ENCODE measurements around the gene TOPBP1.
"Not testable (repeated sequence)": the region's sequence is repeated elsewhere in the genome, so short reads cannot be mapped to it uniquely, and the experiment has no call there.

Gene TOPBP1

DNA sequence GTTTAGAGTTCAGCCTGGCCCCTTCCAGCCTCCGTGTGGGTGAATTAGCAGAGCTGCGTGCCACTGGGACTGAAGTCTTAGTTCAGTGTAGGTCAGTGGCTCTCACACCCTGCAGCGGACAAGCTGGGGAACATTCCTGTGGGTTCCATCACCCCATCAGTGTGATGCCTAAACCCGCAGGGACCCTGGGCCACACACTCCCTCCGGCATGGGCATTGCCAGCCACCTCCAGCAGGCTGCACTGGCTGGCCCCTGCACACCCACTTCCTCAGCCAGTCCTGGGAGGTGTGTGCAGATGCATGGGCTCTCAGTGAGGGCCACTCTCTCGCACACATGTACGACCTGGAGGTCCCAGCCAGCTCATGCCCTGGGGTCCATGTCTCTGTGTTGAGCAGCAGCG lies 32.1 kb upstream of the TOPBP1 start:
- H3K9ac ChIP-seq (ENCODE audit: low read length) = no peak overlapping the region
- no peak overlapping the region for H2AFZ ChIP-seq (ENCODE audit: low read depth, low read length)
- TF ChIP-seq, protein P1, sequence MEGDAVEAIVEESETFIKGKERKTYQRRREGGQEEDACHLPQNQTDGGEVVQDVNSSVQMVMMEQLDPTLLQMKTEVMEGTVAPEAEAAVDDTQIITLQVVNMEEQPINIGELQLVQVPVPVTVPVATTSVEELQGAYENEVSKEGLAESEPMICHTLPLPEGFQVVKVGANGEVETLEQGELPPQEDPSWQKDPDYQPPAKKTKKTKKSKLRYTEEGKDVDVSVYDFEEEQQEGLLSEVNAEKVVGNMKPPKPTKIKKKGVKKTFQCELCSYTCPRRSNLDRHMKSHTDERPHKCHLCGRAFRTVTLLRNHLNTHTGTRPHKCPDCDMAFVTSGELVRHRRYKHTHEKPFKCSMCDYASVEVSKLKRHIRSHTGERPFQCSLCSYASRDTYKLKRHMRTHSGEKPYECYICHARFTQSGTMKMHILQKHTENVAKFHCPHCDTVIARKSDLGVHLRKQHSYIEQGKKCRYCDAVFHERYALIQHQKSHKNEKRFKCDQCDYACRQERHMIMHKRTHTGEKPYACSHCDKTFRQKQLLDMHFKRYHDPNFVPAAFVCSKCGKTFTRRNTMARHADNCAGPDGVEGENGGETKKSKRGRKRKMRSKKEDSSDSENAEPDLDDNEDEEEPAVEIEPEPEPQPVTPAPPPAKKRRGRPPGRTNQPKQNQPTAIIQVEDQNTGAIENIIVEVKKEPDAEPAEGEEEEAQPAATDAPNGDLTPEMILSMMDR (IDR thresholded peaks at IDR 0.05; ENCODE audit: low read depth, low read length) = no peak
- TF ChIP-seq EZH2phosphoT487 (IDR thresholded peaks at IDR 0.05; ENCODE audit: low read depth) = no peak
- no peaks in the 10 kb centered on the region for H3K27me3 ChIP-seq (ENCODE audit: low read depth, low read length)
- H3K4me1 ChIP-seq (ENCODE audit: low read length) = no peaks in the 10 kb centered on the region
- H3K79me2 ChIP-seq (ENCODE audit: low read length) = no peaks in the 10 kb centered on the region
- H3K4me3 ChIP-seq (ENCODE audit: low read length) = no peak overlapping the region
- no peaks in the 10 kb centered on the region for H4K20me1 ChIP-seq (ENCODE audit: insufficient read depth, low read length)
- H3K9me3 ChIP-seq (ENCODE audit: insufficient read depth, low read length) = no peaks in the 10 kb centered on the region
- H3K27ac ChIP-seq (ENCODE audit: low read length) = no peak overlapping the region
- H3K4me2 ChIP-seq (ENCODE audit: low read length) = no peak overlapping the region
- H3K36me3 ChIP-seq (replicated peaks; ENCODE audit: low read depth, low read length) = no peaks in the 10 kb centered on the region

DNA sequence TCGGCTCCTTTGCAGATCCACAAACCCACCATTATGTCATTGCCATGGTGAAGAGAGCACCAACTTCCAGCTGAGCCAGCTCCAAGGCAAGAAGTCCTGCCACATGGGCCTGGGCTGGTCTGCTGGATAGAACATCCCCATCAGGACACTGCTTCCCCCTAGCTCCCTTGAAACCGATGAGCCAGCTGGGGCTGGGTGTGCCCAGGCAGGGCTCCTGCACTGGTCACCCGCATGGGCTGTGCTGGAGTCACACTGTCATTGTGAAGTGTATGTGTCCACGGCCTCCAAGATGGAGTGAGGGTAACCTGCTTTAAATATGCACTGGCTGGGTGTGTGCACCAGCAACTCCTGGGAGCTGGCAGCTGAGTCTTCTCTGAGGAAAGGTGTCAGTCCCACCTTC lies 31.0 kb upstream of the TOPBP1 start:
- no peak overlapping the region for H2AFZ ChIP-seq (ENCODE audit: low read depth, low read length)
- TF ChIP-seq, protein P1 (IDR thresholded peaks at IDR 0.05; ENCODE audit: low read depth, low read length) = no peak
- no peak for TF ChIP-seq EZH2phosphoT487 (IDR thresholded peaks at IDR 0.05; ENCODE audit: low read depth)
- no peaks in the 10 kb centered on the region for H3K79me2 ChIP-seq (ENCODE audit: low read length)
- H3K27ac ChIP-seq (ENCODE audit: low read length) = no peak overlapping the region
- H3K36me3 ChIP-seq (replicated peaks; ENCODE audit: low read depth, low read length) = no peaks in the 10 kb centered on the region
- H4K20me1 ChIP-seq (ENCODE audit: insufficient read depth, low read length) = no peaks in the 10 kb centered on the region
- no peaks in the 10 kb centered on the region for H3K9me3 ChIP-seq (ENCODE audit: insufficient read depth, low read length)
- H3K4me2 ChIP-seq (ENCODE audit: low read length) = no peak overlapping the region
- H3K27me3 ChIP-seq (ENCODE audit: low read depth, low read length) = no peaks in the 10 kb centered on the region
- no peak overlapping the region for H3K9ac ChIP-seq (ENCODE audit: low read length)
- H3K4me3 ChIP-seq (ENCODE audit: low read length) = no peak overlapping the region
- H3K4me1 ChIP-seq (ENCODE audit: low read length) = no peaks in the 10 kb centered on the region

DNA sequence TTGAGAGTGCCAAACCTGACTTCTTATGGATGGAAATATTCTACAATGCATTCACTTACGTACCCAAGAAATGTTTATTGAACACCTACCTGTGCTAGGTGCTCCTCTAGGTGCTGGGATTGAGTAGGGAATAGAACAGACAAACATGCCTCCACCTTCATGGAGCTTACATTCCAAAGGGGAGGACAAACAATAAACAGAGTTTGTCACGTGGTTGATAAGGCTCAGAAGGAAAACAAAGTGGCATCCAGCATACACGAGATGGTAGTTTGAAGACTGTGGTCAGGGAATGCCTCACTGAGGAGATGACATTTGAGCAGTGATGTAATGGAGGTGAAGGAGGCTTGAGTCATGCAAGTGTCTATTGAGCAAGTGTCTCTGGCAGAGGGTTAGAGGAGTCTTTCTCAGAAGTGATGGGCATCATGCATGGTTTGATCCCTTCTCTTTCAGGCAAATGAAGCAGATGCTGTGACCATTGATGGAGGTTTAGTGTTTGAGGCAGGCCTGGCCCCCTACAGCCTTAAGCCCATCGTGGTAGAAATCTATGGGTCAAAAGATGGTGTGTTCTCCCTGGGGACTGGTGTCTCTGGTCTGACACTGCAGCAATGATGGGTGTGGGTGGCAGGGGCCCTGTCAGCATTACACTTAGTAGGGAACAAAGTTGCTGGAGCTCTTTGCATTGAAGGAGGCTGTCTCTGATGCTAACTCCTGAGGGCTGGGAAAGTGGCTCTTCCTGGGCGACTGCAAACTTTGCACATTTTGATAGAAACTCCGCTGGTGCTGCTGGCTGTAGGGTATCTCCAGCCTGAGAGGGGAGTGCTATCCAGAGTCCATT lies 29.7 kb upstream of the TOPBP1 start:
- H3K79me2 ChIP-seq (ENCODE audit: low read length) = no peaks in the 10 kb centered on the region
- TF ChIP-seq, protein P1 (IDR thresholded peaks at IDR 0.05; ENCODE audit: low read depth, low read length) = no peak
- TF ChIP-seq EZH2phosphoT487 (IDR thresholded peaks at IDR 0.05; ENCODE audit: low read depth) = no peak
- no peak overlapping the region for H3K4me3 ChIP-seq (ENCODE audit: low read length)
- H3K27ac ChIP-seq (ENCODE audit: low read length) = no peak overlapping the region
- no peak overlapping the region for H3K4me2 ChIP-seq (ENCODE audit: low read length)
- no peaks in the 10 kb centered on the region for H3K4me1 ChIP-seq (ENCODE audit: low read length)
- H2AFZ ChIP-seq (ENCODE audit: low read depth, low read length) = no peak overlapping the region
- peaks cover 2% of the 10 kb centered on the region; the same call in 1 of the 2 replicates for H3K27me3 ChIP-seq (ENCODE audit: low read depth, low read length)
- H3K9me3 ChIP-seq (ENCODE audit: insufficient read depth, low read length) = no peaks in the 10 kb centered on the region
- H3K36me3 ChIP-seq (replicated peaks; ENCODE audit: low read depth, low read length) = no peaks in the 10 kb centered on the region
- no peak overlapping the region for H3K9ac ChIP-seq (ENCODE audit: low read length)
- no peaks in the 10 kb centered on the region for H4K20me1 ChIP-seq (ENCODE audit: insufficient read depth, low read length)

DNA sequence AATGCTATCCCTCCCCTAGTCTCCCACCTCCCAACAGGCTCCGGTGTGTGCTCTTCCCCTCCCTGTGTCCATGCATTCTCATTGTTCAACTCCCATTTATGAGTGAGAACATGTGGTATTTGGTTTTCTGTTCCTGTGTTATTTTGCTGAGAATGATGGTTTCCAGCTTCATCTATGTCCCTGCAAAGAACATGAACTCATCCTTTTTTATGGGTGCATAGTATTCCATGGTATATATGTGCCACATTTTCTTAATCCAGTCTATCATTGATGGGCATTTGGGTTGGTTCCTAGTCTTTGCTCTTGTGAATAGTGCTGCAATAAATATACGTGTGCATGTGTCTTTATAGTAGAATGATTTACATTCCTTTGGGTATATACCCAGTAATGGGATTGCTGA lies 16.3 kb upstream of the TOPBP1 start:
- H3K36me3 ChIP-seq (replicated peaks; ENCODE audit: low read depth, low read length); H3K4me3 ChIP-seq (ENCODE audit: low read length); H3K4me2 ChIP-seq (ENCODE audit: low read length); H2AFZ ChIP-seq (ENCODE audit: low read depth, low read length); H3K9me3 ChIP-seq (ENCODE audit: insufficient read depth, low read length); H3K9ac ChIP-seq (ENCODE audit: low read length); H3K27ac ChIP-seq (ENCODE audit: low read length); H4K20me1 ChIP-seq (ENCODE audit: insufficient read depth, low read length); H3K4me1 ChIP-seq (ENCODE audit: low read length); H3K79me2 ChIP-seq (ENCODE audit: low read length): not testable (repeated sequence)
- peaks cover 12% of the 10 kb centered on the region; the same call in 1 of the 2 replicates for H3K27me3 ChIP-seq (ENCODE audit: low read depth, low read length)
